PFSK-1 (cell line): ENCODE data around the gene MED27.

Source experiments
- FOXP2 ChIP-seq: optimal IDR thresholded peaks from 2 replicates; pipeline ENCODE3; 2011; ENCODE audit warnings: borderline replicate concordance, control low read depth, inconsistent platforms; ENCODE audit not compliant: insufficient read depth; ENCODE audit errors: extremely low read length, extremely low read depth
- POLR2AphosphoS5 ChIP-seq: IDR thresholded peaks from 2 replicates; pipeline ENCODE4 v1.6.1; 2012; ENCODE audit warnings: low read depth, mild to moderate bottlenecking, control low read depth, low read length, moderate library complexity
- SIN3A ChIP-seq: IDR thresholded peaks from 2 replicates; pipeline ENCODE4 v1.6.1; 2012; ENCODE audit warnings: mild to moderate bottlenecking, low read length, moderate library complexity, borderline replicate concordance; ENCODE audit not compliant: insufficient read depth
- TAF1 ChIP-seq: IDR thresholded peaks from 2 replicates; pipeline ENCODE4 v1.6.1; 2012; ENCODE audit warnings: low read length, control low read depth, borderline replicate concordance; ENCODE audit not compliant: insufficient read depth
- TF ChIP-seq, protein P1 (sequence below), 2 experiments: IDR thresholded peaks; 2 replicates each; pipeline versions ENCODE4 v1.6.1 to v1.8.0; 2011 to 2012; ENCODE audit warnings: low read depth in 2 of 2, low read length in 2 of 2, control low read depth in 1 of 2, inconsistent platforms in 1 of 2, mild to moderate bottlenecking in 1 of 2, moderate library complexity in 1 of 2; ENCODE audit not compliant: insufficient read depth in 1 of 2

MED27 gene

DNA sequence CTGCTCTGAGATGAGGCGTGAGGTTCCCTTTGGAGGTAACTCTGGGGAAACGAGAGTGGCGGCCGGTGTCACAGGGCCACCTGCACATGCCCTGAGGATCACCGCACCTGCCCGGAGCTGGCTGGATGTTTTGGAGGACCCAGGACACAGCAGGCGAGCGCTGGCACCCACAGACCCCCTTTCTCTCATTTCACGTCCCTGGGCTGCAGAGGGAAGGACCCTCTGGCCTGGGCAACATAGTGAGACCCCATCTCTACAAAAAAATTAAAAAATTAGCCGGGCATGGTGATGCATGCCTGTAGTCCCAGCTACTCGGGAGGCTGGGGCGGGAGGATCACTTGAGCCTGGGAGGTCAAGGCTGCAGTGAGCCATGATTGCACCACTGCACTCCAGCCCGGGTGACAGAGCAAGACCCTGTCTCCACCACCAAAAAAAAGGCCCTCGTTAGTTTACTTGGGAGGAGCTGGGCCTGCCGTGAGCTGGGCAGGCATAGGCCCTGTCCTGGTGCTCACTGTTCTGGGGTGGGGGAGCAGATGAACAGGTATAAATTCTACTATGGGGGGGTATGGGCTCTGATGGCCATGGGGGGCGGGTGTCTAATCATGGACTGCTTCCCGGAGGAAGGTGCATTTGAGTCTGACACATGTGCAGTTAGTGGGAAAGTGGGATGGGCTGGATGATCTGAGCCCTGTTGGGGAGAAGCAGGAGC is 242.9 kb downstream of the MED27 start:
- no peak for TF ChIP-seq TAF1
- no peak for TF ChIP-seq FOXP2
- TF ChIP-seq POLR2AphosphoS5 = no peak
- TF ChIP-seq SIN3A = no peak
- TF ChIP-seq, protein P1, sequence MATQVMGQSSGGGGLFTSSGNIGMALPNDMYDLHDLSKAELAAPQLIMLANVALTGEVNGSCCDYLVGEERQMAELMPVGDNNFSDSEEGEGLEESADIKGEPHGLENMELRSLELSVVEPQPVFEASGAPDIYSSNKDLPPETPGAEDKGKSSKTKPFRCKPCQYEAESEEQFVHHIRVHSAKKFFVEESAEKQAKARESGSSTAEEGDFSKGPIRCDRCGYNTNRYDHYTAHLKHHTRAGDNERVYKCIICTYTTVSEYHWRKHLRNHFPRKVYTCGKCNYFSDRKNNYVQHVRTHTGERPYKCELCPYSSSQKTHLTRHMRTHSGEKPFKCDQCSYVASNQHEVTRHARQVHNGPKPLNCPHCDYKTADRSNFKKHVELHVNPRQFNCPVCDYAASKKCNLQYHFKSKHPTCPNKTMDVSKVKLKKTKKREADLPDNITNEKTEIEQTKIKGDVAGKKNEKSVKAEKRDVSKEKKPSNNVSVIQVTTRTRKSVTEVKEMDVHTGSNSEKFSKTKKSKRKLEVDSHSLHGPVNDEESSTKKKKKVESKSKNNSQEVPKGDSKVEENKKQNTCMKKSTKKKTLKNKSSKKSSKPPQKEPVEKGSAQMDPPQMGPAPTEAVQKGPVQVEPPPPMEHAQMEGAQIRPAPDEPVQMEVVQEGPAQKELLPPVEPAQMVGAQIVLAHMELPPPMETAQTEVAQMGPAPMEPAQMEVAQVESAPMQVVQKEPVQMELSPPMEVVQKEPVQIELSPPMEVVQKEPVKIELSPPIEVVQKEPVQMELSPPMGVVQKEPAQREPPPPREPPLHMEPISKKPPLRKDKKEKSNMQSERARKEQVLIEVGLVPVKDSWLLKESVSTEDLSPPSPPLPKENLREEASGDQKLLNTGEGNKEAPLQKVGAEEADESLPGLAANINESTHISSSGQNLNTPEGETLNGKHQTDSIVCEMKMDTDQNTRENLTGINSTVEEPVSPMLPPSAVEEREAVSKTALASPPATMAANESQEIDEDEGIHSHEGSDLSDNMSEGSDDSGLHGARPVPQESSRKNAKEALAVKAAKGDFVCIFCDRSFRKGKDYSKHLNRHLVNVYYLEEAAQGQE (IDR thresholded peaks at IDR 0.05; ENCODE audit: insufficient read depth in 1 of 2, low read depth in 2 of 2, low read length in 2 of 2) = no peak

- TF ChIP-seq SIN3A (no peak), FOXP2 (no peak), POLR2AphosphoS5 (no peak), TAF1 (no peak)
- TF ChIP-seq, protein P1 (IDR thresholded peaks at IDR 0.05; ENCODE audit: insufficient read depth in 1 of 2, low read depth in 2 of 2, low read length in 2 of 2) = no peak
These were observed 243.6 kb downstream of the MED27 start for GRCh38 chr9:131836021-131836420.

DNA sequence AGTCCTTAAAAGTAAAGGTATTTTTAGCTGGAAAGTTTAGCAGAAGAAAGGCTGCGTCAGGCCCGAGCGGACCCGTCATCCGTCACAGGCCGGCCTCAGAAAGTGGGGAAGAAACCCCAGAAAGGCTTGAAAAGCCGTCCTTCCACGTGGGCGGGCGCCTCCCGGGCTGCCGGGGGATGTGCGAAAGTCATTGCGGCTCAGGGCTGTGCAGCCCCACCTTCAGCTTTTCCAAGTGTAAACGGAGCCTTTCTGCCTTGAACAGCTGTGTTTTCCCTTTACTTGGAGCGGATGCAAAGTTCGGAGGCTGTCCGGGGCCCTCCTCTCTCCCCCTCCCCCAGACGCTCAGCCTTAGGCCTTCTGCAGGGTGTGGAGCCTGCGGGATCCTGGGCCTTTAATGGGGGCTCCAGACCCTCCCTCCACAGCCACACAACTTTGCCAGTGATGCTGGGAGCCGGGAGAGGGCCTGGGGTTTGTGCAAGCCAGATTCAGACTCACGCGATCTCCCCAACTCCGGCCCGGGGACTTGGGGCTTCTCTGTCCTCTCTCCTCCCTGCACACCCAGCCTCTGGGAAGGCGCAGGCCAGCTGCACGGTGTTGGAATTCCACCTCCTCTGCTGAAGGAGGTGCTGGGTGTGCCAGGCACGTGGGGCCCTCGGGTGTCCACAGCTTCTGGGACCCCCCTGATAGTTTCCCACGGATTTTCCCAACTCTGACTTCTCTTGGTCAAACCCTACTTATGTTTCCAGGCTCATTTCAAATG is 244.3 kb downstream of the MED27 start:
- TF ChIP-seq POLR2AphosphoS5 (no peak), TAF1 (no peak), FOXP2 (no peak), SIN3A (no peak)
- TF ChIP-seq, protein P1 (IDR thresholded peaks at IDR 0.05; ENCODE audit: insufficient read depth in 1 of 2, low read depth in 2 of 2, low read length in 2 of 2) = no peak

DNA sequence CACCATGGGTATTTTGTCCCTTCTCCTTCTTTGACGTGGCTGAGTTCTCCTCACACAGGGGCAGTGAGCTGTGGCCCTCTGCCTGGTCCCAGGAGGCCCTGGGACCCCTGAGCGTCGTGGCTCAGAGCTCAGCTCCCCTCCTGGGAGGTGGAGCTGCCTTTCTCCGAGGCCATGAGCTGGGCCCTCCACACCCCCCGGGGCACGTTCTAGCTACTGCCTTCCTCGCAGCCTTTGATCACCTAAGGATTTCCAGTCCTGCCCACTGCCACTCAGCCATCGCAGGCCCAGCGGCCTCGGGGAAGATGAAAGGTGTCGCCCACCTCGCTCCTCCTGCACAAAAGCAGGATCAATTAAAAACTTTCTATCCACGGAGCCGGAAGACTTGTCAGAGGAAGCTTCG is 244.9 kb downstream of the MED27 start:
- no peak for TF ChIP-seq TAF1
- no peak for TF ChIP-seq FOXP2
- TF ChIP-seq, protein P1 (IDR thresholded peaks at IDR 0.05; ENCODE audit: insufficient read depth in 1 of 2, low read depth in 2 of 2, low read length in 2 of 2) = no peak
- TF ChIP-seq SIN3A = no peak
- TF ChIP-seq POLR2AphosphoS5 = no peak
